HepG2 (cell line): ENCODE measurements around the gene CHCHD6. TPM values are rescaled to one million over a fixed set of nuclear protein-coding genes. Genes with fewer than 3 reads are reported as not detected.

ENCODE experiments used
- ATAC-seq: fragments of 200-7000 bp; cut with Tn5 transposase; 3 replicates; pipeline ENCODE4 v1.9.1; 2020; ENCODE audit warnings: mild to moderate bottlenecking, moderate library complexity
- BruUV-seq: library from RNA; stranded (reverse); fragments of 400-500 nt; replicated peaks from 2 replicates; lab custom pipeline; 2021; lab: Mats Ljungman, UMichigan
- CTCF ChIA-PET: fragments of 300-600 bp; formaldehyde crosslinking; extraction: SDS; loops from one replicate; lab custom pipeline; 2021; ENCODE audit warnings: low total read pairs, inconsistent platforms, low intra/inter-chr PET ratio; lab: Yijun Ruan, JAX
- POLR2A ChIA-PET: fragments of 350-600 bp; sonication (Branson Sonifier 250); formaldehyde crosslinking; loops from one replicate; lab custom pipeline; 2020; ENCODE audit warnings: antibody characterized with exemption, inconsistent platforms; lab: Yijun Ruan, JAX
- DNase-seq: peaks from one replicate; pipeline ENCODE4 v3.0.0-alpha.2; 2015; ENCODE audit warnings: low spot score
- FAIRE-seq: peaks from 3 replicates; lab custom pipeline; 2011; peaks lifted over from hg19 to GRCh38; lab: Jason Lieb, UNC
- H2AFZ ChIP-seq: one replicate; pipeline ENCODE4 v1.6.1; 2011; ENCODE audit warnings: low read length, inconsistent platforms
- H3K27ac ChIP-seq: fragments of 300-600 bp; 3 replicates; pipeline ENCODE4 v1.8.0; 2011; ENCODE audit warnings: mixed run types, mild to moderate bottlenecking, mixed read lengths, low read length, inconsistent platforms; ENCODE audit not compliant: insufficient read depth; ENCODE audit errors: extremely low read length
- H3K27me3 ChIP-seq, 2 experiments: fragments of 200-600 bp in 1 of 2; 2 replicates in 1 of 2; 3 replicates in 1 of 2; pipeline versions ENCODE4 v1.6.0 to v1.8.0; 2011; ENCODE audit warnings: low read length in 2 of 2, mild to moderate bottlenecking in 2 of 2, moderate library complexity in 2 of 2, inconsistent platforms in 1 of 2; ENCODE audit not compliant: insufficient read depth in 2 of 2, control insufficient read depth in 1 of 2
- H3K36me3 ChIP-seq, 2 experiments: fragments of 200-600 bp in 1 of 2; replicated peaks in 1 of 2; 2 replicates in 1 of 2; 3 replicates in 1 of 2; pipeline versions ENCODE4 v1.5.1 to v1.8.0; 2011; ENCODE audit warnings: low read length in 2 of 2, inconsistent platforms in 1 of 2; ENCODE audit not compliant: insufficient read depth in 2 of 2, control insufficient read depth in 1 of 2
- H3K4me1 ChIP-seq: 2 replicates; pipeline ENCODE4 v1.5.1; 2012; ENCODE audit warnings: low read length, inconsistent platforms; ENCODE audit not compliant: insufficient read depth
- H3K4me2 ChIP-seq: 2 replicates; pipeline ENCODE4 v1.6.0; 2011; ENCODE audit warnings: low read depth, low read length, inconsistent platforms
- H3K4me3 ChIP-seq, 3 experiments: fragments of 200-600 bp in 1 of 3; sonication (generic), shearing (Covaris generic) in 1 of 3; replicated peaks in 1 of 3; 2 replicates each; pipeline ENCODE4 v1.5.1; 2011 to 2016; ENCODE audit warnings: low read length in 3 of 3, inconsistent platforms in 2 of 3, low read depth in 2 of 3, mild to moderate bottlenecking in 2 of 3, control low read depth in 1 of 3, mixed read lengths in 1 of 3; ENCODE audit not compliant: insufficient read depth in 1 of 3
- H3K79me2 ChIP-seq: one replicate; pipeline ENCODE4 v1.6.1; 2011; ENCODE audit warnings: low read length, inconsistent platforms; ENCODE audit not compliant: insufficient read depth
- H3K9ac ChIP-seq: 2 replicates; pipeline ENCODE4 v1.6.0; 2011; ENCODE audit warnings: mild to moderate bottlenecking, low read depth, low read length, inconsistent platforms; ENCODE audit not compliant: insufficient read depth
- H3K9me3 ChIP-seq: 2 replicates; pipeline ENCODE4 v1.5.1; 2012; ENCODE audit warnings: mild to moderate bottlenecking, low read length
- H4K20me1 ChIP-seq: 2 replicates; pipeline ENCODE4 v1.6.0; 2011; ENCODE audit warnings: inconsistent platforms, mild to moderate bottlenecking, low read length, moderate library complexity; ENCODE audit not compliant: insufficient read depth
- AGO2 ChIP-seq: fragments of 200-400 bp; formaldehyde crosslinking; optimal IDR thresholded peaks from 2 replicates; pipeline ENCODE3; 2017; ENCODE audit warnings: mild to moderate bottlenecking, low read depth, low read length, moderate library complexity
- DRAP1 ChIP-seq: IDR thresholded peaks from 2 replicates; pipeline ENCODE4 v1.6.1; 2016; ENCODE audit warnings: missing genetic modification reagents, missing compliant biosample characterization
- MAZ ChIP-seq, 2 experiments: sonication (generic) in 1 of 2; formaldehyde crosslinking in 1 of 2; IDR thresholded peaks; 2 replicates each; pipeline versions ENCODE4 v1.5.0 to v1.6.1; 2012 to 2020; ENCODE audit warnings: low read depth in 2 of 2, mild to moderate bottlenecking in 2 of 2, borderline replicate concordance in 1 of 2, improper control_type of control experiment in 1 of 2, low read length in 1 of 2, missing genetic modification reagents in 1 of 2, moderate library complexity in 1 of 2
- MTF1 ChIP-seq: sonication (generic); formaldehyde crosslinking; IDR thresholded peaks from 2 replicates; pipeline ENCODE4 v1.5.0; 2020; ENCODE audit warnings: missing genetic modification reagents
- ZBED4 ChIP-seq: sonication (generic); formaldehyde crosslinking; IDR thresholded peaks from 2 replicates; pipeline ENCODE4 v1.4.0; 2020; ENCODE audit warnings: missing genetic modification reagents, borderline replicate concordance
- ZBTB44 ChIP-seq: sonication (generic); formaldehyde crosslinking; IDR thresholded peaks from 2 replicates; pipeline ENCODE4 v1.4.0; 2020; ENCODE audit warnings: missing genetic modification reagents
- ZNF451 ChIP-seq: sonication (generic); formaldehyde crosslinking; IDR thresholded peaks from 2 replicates; pipeline ENCODE4 v1.5.0; 2020; ENCODE audit warnings: mild to moderate bottlenecking, missing genetic modification reagents
- ZNF639 ChIP-seq: conservative IDR thresholded peaks from 2 replicates; pipeline ENCODE4 v1.6.1; 2018; ENCODE audit warnings: missing genetic modification reagents
- ZNF83 ChIP-seq: sonication (generic); formaldehyde crosslinking; IDR thresholded peaks from 2 replicates; pipeline ENCODE4 v1.4.0; 2020; ENCODE audit warnings: missing genetic modification reagents, mild to moderate bottlenecking, borderline replicate concordance
- WGBS: methylation state at CpG from one replicate; pipeline ENCODE4 v1.1.6; 2017; ENCODE audit warnings: low lambda C conversion rate; 5-methylcytosine and 5-hydroxymethylcytosine counted together
- in situ Hi-C: cut with HindIII; loops from 2 replicates; pipeline ENCODE4 v1.10.0; 2017; ENCODE audit warnings: low pct_unique_long_range_greater_than_20kb; ENCODE audit not compliant: extremely low pct_ligation_motif_present
- intact Hi-C: fragments of 100-400 bp; cut with micrococcal nuclease; formaldehyde crosslinking; loops from one replicate; pipeline ENCODE4 v1.10.0; 2022; ENCODE audit not compliant: unreplicated experiment
- polyA plus RNA-seq, 8 experiments: library from polyadenylated mRNA; depleted of rRNA in 3 of 8; stranded (reverse) in 7 of 8; unstranded in 1 of 8; fragments of >200 nt; fragmentation: Illumina TruSeq in 4 of 8; extraction: Trizol in 4 of 8; gene quantifications; 2 replicates each; pipeline versions ENCODE4 v1.2.1 to v1.2.3, GENCODE V29; 2011 to 2016; ENCODE audit warnings: low read depth in 4 of 8, missing spikeins in 1 of 8, mixed read lengths in 1 of 8; ENCODE audit not compliant: insufficient read depth in 1 of 8
- total RNA-seq, 5 experiments: library from RNA; depleted of rRNA; stranded (reverse); fragments of >200 nt; fragmentation: Illumina TruSeq; extraction: Trizol; gene quantifications; 2 replicates each; pipeline ENCODE4 v1.2.3, GENCODE V29; 2016; ENCODE audit warnings: low read depth in 1 of 5

Gene CHCHD6
- total and polyA plus RNA-seq, 2 of the 13 experiments (the other 11 are each of a cell fraction or from before 2014, with no cell fraction given), result 20.3 to 20.8 TPM

DNA sequence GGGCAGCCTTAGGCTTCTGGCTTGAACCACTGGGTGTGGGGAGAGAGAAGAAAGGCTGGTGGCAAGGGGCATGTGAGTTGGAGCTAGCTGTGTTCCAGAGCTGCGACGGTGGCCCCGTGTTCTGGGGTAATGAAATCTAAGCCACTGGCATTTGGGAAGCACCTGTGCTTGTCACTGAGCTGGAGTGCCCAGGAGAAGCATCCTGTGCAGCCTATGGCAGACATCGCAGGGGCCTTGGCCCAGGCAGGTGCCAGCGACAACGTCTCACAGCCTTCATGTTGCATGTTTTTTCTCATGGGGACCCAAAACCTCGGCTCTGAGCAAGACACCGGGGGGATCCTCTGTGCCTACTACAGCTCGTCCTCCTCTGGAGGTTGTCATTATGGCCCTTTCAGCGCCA lies 187.8 kb downstream of the CHCHD6 start (continued):
- TF ChIP-seq ZBTB44 (CRISPR knock-in tag), result no peak

DNA sequence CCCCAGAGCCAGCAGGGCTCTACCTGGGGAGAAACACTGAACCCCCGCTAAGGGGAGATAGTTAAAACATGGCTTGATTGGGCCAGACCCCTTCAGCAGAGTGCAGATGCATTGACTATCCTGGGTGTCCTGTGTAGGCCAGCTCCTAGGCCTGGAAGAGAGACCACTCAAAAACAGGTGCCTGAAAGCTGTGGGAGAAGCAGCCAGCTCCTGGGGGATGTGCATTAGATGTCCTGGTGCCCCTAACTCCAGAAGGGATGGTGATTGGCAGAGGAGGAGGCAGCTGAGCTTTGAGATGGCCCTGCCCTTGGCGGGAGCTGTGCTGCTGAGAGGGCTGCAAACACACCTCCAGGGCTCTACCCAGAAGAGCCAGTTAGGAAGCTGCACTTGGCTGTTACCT lies 189.6 kb downstream of the CHCHD6 start:
- no peak overlapping the region for H3K4me2 ChIP-seq
- H2AFZ ChIP-seq, result no peak overlapping the region
- no TSS peak for BruUV-seq
- H3K36me3 ChIP-seq, result 0 out of 5 replicates have a peak, but pooled peaks cover 0 to 1% of the 10 kb centered on the region in 2 experiments
- no peaks in the 10 kb centered on the region for H3K79me2 ChIP-seq
- H4K20me1 ChIP-seq, result no peaks in the 10 kb centered on the region
- no peaks in the 10 kb centered on the region for H3K9me3 ChIP-seq
- 92% methylated on average over 1 of the region's 2 CpGs for WGBS
- no peaks in the 10 kb centered on the region for H3K27me3 ChIP-seq
- TF ChIP-seq AGO2 (no peak), MTF1 (no peak), ZNF83 (CRISPR knock-in tag) (no peak), ZBED4 (CRISPR knock-in tag) (no peak), ZNF639 (no peak), DRAP1 (no peak), ZNF451 (no peak), MAZ (IDR thresholded peaks at IDR 0.05; ENCODE audit: borderline replicate concordance, low read depth, low read length) (no peak), MAZ (CRISPR knock-in tag; IDR thresholded peaks at IDR 0.05; ENCODE audit: low read depth) (no peak)
- no peak for FAIRE-seq
- intact Hi-C loops (no loop called here), in situ Hi-C loops (no loop called here)
- H3K4me3 ChIP-seq, result no peak overlapping the region
- no peaks in the 10 kb centered on the region for H3K4me1 ChIP-seq
- DNase-seq, result no peak
- ATAC-seq, result no peak
- CTCF ChIA-PET, result no interaction called here
- POLR2A ChIA-PET, result no interaction called here
- no peak overlapping the region for H3K9ac ChIP-seq
- H3K27ac ChIP-seq, result no peak overlapping the region
